Cardiac muscle cell (in vitro differentiated cells and primary cell): Measurements from ENCODE around the gene ZYG11A. TPM values are rescaled to one million over a fixed set of nuclear protein-coding genes. Genes with fewer than 3 reads are reported as not detected.

ENCODE experiments used
- DNase-seq, 2 donors: peaks; one replicate each; pipeline versions ENCODE4 v3.0.0 to v3.0.0-alpha.2; 2010 to 2017; ENCODE audit warnings: low read depth in 1 of 2, low spot score in 1 of 2
- H3K27ac ChIP-seq: fragments of 200-600 bp; sonication (generic); 2 replicates; pipeline ENCODE4 v1.5.1; 2016
- H3K27me3 ChIP-seq: fragments of 200-600 bp; sonication (generic); 2 replicates; pipeline ENCODE4 v1.6.0; 2016; ENCODE audit warnings: control low read depth
- H3K36me3 ChIP-seq: fragments of 200-600 bp; sonication (generic); 2 replicates; pipeline ENCODE4 v1.5.1; 2016; ENCODE audit warnings: control low read depth
- H3K4me1 ChIP-seq: fragments of 200-600 bp; sonication (generic); 2 replicates; pipeline ENCODE4 v1.8.1; 2017; ENCODE audit warnings: low read depth, mild to moderate bottlenecking, mixed run types
- H3K4me3 ChIP-seq: fragments of 200-600 bp; sonication (generic); 2 replicates; pipeline ENCODE4 v1.5.1; 2016; ENCODE audit warnings: mild to moderate bottlenecking
- H3K9me3 ChIP-seq: fragments of 200-600 bp; sonication (generic); 2 replicates; pipeline ENCODE4 v1.5.1; 2017; ENCODE audit warnings: low read depth, mild to moderate bottlenecking, control low read depth
- CTCF ChIP-seq: IDR thresholded peaks from 2 replicates; pipeline ENCODE4 v1.5.1; 2012; ENCODE audit warnings: low read depth, mild to moderate bottlenecking, low read length
- polyA plus RNA-seq: library from polyadenylated mRNA; unstranded; fragments of >200 nt; fragmentation: Nextera tagmentation; extraction: Ambion mirVana; gene quantifications from 2 replicates; pipeline ENCODE4 v1.2.1, GENCODE V29; 2016
- total RNA-seq: library from RNA; depleted of rRNA; stranded (reverse); fragments of >200 nt; gene quantifications from 2 replicates; pipeline ENCODE4 v1.2.3, GENCODE V29; 2016

ZYG11A gene
- total and polyA plus RNA-seq, 2 experiments from 2014 or later = 0.04 to 0.06 TPM

GRCh38 chr1:52943876-52944416 lies 101.4 kb downstream of the ZYG11A start:
- H3K4me1 ChIP-seq = no peaks in the 10 kb centered on the region

GRCh38 chr1:52944566-52944965 lies 102.0 kb downstream of the ZYG11A start:
- TF ChIP-seq CTCF = no peak

More at GRCh38 chr1:52943876-52944416, 101.4 kb downstream of the ZYG11A start:
- DNase-seq = no peak
- no peak overlapping the region for H3K27ac ChIP-seq
- H3K36me3 ChIP-seq = no peaks in the 10 kb centered on the region
- no peak overlapping the region for H3K4me3 ChIP-seq
- no peak for TF ChIP-seq CTCF
- H3K9me3 ChIP-seq = no peaks in the 10 kb centered on the region
- no peaks in the 10 kb centered on the region for H3K27me3 ChIP-seq

More at GRCh38 chr1:52944566-52944965, 102.0 kb downstream of the ZYG11A start:
- Histone ChIP-seq H3K27me3 (no peaks in the 10 kb centered on the region), H3K4me3 (no peak overlapping the region), H3K9me3 (no peaks in the 10 kb centered on the region), H3K4me1 (no peaks in the 10 kb centered on the region), H3K36me3 (no peaks in the 10 kb centered on the region), H3K27ac (no peak overlapping the region)
- no peak for DNase-seq

Other genes starting within 250 kb of the ZYG11A start
- 38.8 and 45.0 TPM in 2 replicates for gene GPX7, start 240.4 kb upstream of the ZYG11A start, total RNA-seq
- 14.4 and 30.5 TPM in 2 replicates for gene GPX7, start 240.4 kb upstream of the ZYG11A start, polyA plus RNA-seq
- gene SHISAL2A, start 209.6 kb upstream of the ZYG11A start, total RNA-seq = not detected in 2 replicates
- gene SHISAL2A, start 209.6 kb upstream of the ZYG11A start, polyA plus RNA-seq = not detected in 2 replicates
- gene COA7, start 144.4 kb upstream of the ZYG11A start, total RNA-seq = 5.6 and 7.6 TPM in 2 replicates
- gene COA7, start 144.4 kb upstream of the ZYG11A start, polyA plus RNA-seq = 10.4 and 14.2 TPM in 2 replicates
- gene ZYG11B, start 116.3 kb upstream of the ZYG11A start, total RNA-seq = 40.4 and 42.1 TPM in 2 replicates
- gene ZYG11B, start 116.3 kb upstream of the ZYG11A start, polyA plus RNA-seq = 14.0 and 20.3 TPM in 2 replicates
- gene ECHDC2, start 79.0 kb downstream of the ZYG11A start, total RNA-seq = 25.6 and 74.9 TPM in 2 replicates
- gene ECHDC2, start 79.0 kb downstream of the ZYG11A start, polyA plus RNA-seq = 31.0 and 68.7 TPM in 2 replicates
- 131 and 134 TPM in 2 replicates for gene SCP2, start 84.5 kb downstream of the ZYG11A start, total RNA-seq
- 236 and 259 TPM in 2 replicates for gene SCP2, start 84.5 kb downstream of the ZYG11A start, polyA plus RNA-seq
- 3.7 and 6.5 TPM in 2 replicates for gene PODN, start 219.5 kb downstream of the ZYG11A start, total RNA-seq
- gene PODN, start 219.5 kb downstream of the ZYG11A start, polyA plus RNA-seq = 2.6 and 2.8 TPM in 2 replicates